SK-N-SH treated with all-trans-retinoic acid at 6 μM for 48 hours (cell line): Measurements from ENCODE around the gene IRX2.

Source experiments
- ATAC-seq: fragments of 200-7000 bp; cut with Tn5 transposase; 3 replicates; pipeline ENCODE4 v1.9.1; 2020; ENCODE audit warnings: mild to moderate bottlenecking, moderate library complexity
- ARNTL ChIP-seq: fragments of 450-650 bp; formaldehyde crosslinking; IDR thresholded peaks from 2 replicates; pipeline ENCODE4 v1.5.0; 2020; ENCODE audit warnings: low read depth, mild to moderate bottlenecking, moderate library complexity, borderline replicate concordance
- BACH2 ChIP-seq: fragments of 250-450 bp; sonication (Bioruptor Pico); IDR thresholded peaks from 2 replicates; pipeline ENCODE4 v1.9.0; 2021; ENCODE audit warnings: mild to moderate bottlenecking, borderline replicate concordance
- ESRRG ChIP-seq: fragments of 250-450 bp; sonication (Bioruptor Pico); IDR thresholded peaks from 2 replicates; pipeline ENCODE4 v1.6.1; 2021; ENCODE audit warnings: mild to moderate bottlenecking
- GLIS3 ChIP-seq: fragments of 250-450 bp; sonication (Bioruptor Pico); IDR thresholded peaks from 2 replicates; pipeline ENCODE4 v1.5.0; 2020; ENCODE audit warnings: mild to moderate bottlenecking, moderate library complexity
- OSR1 ChIP-seq: fragments of 250-450 bp; sonication (Bioruptor Pico); IDR thresholded peaks from 2 replicates; pipeline ENCODE4 v1.8.0; 2022; ENCODE audit warnings: moderate library complexity, mild to moderate bottlenecking, inconsistent platforms
- PPARA ChIP-seq: fragments of 250-450 bp; sonication (Bioruptor Pico); IDR thresholded peaks from 2 replicates; pipeline ENCODE4 v1.5.0; 2020; ENCODE audit warnings: mild to moderate bottlenecking, borderline replicate concordance
- RARB ChIP-seq: fragments of 250-450 bp; sonication (Bioruptor Pico); IDR thresholded peaks from 2 replicates; pipeline ENCODE4 v1.8.0; 2021; ENCODE audit warnings: mild to moderate bottlenecking, moderate library complexity
- TCF4 ChIP-seq: fragments of 250-450 bp; sonication (Bioruptor Pico); IDR thresholded peaks from 2 replicates; pipeline ENCODE4 v1.8.0; 2021; ENCODE audit warnings: mild to moderate bottlenecking, moderate library complexity, borderline replicate concordance
- TOX ChIP-seq: fragments of 250-450 bp; sonication (Bioruptor Pico); IDR thresholded peaks from 2 replicates; pipeline ENCODE4 v1.8.0; 2021; ENCODE audit warnings: mild to moderate bottlenecking, moderate library complexity, borderline replicate concordance
- ZFP3 ChIP-seq: fragments of 250-450 bp; sonication (Bioruptor Pico); IDR thresholded peaks from 2 replicates; pipeline ENCODE4 v1.5.0; 2020; ENCODE audit warnings: mild to moderate bottlenecking, moderate library complexity
- ZFP30 ChIP-seq: fragments of 450-650 bp; formaldehyde crosslinking; IDR thresholded peaks from 2 replicates; pipeline ENCODE4 v1.5.0; 2022; ENCODE audit warnings: mild to moderate bottlenecking, moderate library complexity
- ZNF565 ChIP-seq: fragments of 450-650 bp; formaldehyde crosslinking; conservative IDR thresholded peaks from 2 replicates; pipeline ENCODE4 v1.5.0; 2020; ENCODE audit warnings: low read depth, mild to moderate bottlenecking, moderate library complexity
- ZNF70 ChIP-seq: fragments of 450-650 bp; formaldehyde crosslinking; IDR thresholded peaks from 2 replicates; pipeline ENCODE4 v1.5.0; 2020; ENCODE audit warnings: mild to moderate bottlenecking, moderate library complexity
- ZNF8 ChIP-seq: fragments of 450-650 bp; formaldehyde crosslinking; IDR thresholded peaks from 2 replicates; pipeline ENCODE4 v1.5.0; 2020; ENCODE audit warnings: mild to moderate bottlenecking, moderate library complexity
- TF ChIP-seq, protein P1 (sequence below): fragments of 250-450 bp; sonication (Bioruptor Pico); IDR thresholded peaks from 2 replicates; pipeline ENCODE4 v1.8.0; 2021; ENCODE audit warnings: low read depth, mild to moderate bottlenecking, moderate library complexity, borderline replicate concordance
- TF ChIP-seq, protein P2 (sequence below): fragments of 250-450 bp; sonication (Bioruptor Pico); IDR thresholded peaks from 2 replicates; pipeline ENCODE4 v1.8.0; 2020; ENCODE audit warnings: mild to moderate bottlenecking, moderate library complexity, borderline replicate concordance
- TF ChIP-seq, protein P3 (sequence below): fragments of 250-450 bp; sonication (Bioruptor Pico); IDR thresholded peaks from 2 replicates; pipeline ENCODE4 v1.5.1; 2020; ENCODE audit warnings: low read depth, mild to moderate bottlenecking, moderate library complexity
- TF ChIP-seq, protein P4 (sequence below): fragments of 250-450 bp; sonication (Bioruptor Pico); IDR thresholded peaks from 2 replicates; pipeline ENCODE4 v1.5.0; 2020; ENCODE audit warnings: mild to moderate bottlenecking, moderate library complexity

The IRX2 gene

DNA sequence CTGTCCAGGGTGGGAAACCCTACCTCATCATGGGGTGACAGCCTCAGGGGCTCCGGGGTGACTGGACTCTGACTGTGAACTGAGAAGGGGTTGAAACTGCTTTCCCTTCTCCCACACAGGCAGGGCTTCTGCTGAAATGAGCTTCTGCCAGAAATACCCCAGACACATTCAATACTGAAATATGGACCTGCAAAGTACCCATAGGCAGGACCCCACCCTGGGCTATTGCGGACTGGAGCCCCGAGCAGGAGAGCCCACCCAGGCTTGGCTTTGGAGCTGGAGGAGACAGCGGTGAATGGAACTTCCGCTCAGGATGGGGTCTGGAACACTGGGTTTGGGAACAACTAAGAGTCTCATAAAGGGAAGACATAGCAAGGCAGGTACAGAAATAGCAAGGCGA lies 37.5 kb downstream of the IRX2 start:
- TF ChIP-seq ZNF8 (CRISPR knock-in tag) (no peak), GLIS3 (CRISPR knock-in tag) (no peak), ESRRG (no peak), PPARA (CRISPR knock-in tag) (no peak), ZNF70 (CRISPR knock-in tag) (no peak), ZNF565 (CRISPR knock-in tag) (no peak), RARB (no peak), ZFP3 (CRISPR knock-in tag) (no peak), TOX (CRISPR knock-in tag) (no peak), ZFP30 (CRISPR knock-in tag) (no peak), OSR1 (CRISPR knock-in tag) (no peak)
- TF ChIP-seq, protein P1, sequence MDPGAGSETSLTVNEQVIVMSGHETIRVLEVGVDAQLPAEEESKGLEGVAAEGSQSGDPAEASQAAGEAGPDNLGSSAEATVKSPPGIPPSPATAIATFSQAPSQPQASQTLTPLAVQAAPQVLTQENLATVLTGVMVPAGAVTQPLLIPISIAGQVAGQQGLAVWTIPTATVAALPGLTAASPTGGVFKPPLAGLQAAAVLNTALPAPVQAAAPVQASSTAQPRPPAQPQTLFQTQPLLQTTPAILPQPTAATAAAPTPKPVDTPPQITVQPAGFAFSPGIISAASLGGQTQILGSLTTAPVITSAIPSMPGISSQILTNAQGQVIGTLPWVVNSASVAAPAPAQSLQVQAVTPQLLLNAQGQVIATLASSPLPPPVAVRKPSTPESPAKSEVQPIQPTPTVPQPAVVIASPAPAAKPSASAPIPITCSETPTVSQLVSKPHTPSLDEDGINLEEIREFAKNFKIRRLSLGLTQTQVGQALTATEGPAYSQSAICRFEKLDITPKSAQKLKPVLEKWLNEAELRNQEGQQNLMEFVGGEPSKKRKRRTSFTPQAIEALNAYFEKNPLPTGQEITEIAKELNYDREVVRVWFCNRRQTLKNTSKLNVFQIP, result no peak
- TF ChIP-seq, protein P2, sequence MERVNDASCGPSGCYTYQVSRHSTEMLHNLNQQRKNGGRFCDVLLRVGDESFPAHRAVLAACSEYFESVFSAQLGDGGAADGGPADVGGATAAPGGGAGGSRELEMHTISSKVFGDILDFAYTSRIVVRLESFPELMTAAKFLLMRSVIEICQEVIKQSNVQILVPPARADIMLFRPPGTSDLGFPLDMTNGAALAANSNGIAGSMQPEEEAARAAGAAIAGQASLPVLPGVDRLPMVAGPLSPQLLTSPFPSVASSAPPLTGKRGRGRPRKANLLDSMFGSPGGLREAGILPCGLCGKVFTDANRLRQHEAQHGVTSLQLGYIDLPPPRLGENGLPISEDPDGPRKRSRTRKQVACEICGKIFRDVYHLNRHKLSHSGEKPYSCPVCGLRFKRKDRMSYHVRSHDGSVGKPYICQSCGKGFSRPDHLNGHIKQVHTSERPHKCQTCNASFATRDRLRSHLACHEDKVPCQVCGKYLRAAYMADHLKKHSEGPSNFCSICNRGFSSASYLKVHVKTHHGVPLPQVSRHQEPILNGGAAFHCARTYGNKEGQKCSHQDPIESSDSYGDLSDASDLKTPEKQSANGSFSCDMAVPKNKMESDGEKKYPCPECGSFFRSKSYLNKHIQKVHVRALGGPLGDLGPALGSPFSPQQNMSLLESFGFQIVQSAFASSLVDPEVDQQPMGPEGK (CRISPR knock-in tag), result no peak
- TF ChIP-seq, protein P3, sequence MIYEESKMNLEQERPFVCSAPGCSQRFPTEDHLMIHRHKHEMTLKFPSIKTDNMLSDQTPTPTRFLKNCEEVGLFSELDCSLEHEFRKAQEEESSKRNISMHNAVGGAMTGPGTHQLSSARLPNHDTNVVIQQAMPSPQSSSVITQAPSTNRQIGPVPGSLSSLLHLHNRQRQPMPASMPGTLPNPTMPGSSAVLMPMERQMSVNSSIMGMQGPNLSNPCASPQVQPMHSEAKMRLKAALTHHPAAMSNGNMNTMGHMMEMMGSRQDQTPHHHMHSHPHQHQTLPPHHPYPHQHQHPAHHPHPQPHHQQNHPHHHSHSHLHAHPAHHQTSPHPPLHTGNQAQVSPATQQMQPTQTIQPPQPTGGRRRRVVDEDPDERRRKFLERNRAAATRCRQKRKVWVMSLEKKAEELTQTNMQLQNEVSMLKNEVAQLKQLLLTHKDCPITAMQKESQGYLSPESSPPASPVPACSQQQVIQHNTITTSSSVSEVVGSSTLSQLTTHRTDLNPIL (CRISPR knock-in tag), result no peak
- TF ChIP-seq, protein P4, sequence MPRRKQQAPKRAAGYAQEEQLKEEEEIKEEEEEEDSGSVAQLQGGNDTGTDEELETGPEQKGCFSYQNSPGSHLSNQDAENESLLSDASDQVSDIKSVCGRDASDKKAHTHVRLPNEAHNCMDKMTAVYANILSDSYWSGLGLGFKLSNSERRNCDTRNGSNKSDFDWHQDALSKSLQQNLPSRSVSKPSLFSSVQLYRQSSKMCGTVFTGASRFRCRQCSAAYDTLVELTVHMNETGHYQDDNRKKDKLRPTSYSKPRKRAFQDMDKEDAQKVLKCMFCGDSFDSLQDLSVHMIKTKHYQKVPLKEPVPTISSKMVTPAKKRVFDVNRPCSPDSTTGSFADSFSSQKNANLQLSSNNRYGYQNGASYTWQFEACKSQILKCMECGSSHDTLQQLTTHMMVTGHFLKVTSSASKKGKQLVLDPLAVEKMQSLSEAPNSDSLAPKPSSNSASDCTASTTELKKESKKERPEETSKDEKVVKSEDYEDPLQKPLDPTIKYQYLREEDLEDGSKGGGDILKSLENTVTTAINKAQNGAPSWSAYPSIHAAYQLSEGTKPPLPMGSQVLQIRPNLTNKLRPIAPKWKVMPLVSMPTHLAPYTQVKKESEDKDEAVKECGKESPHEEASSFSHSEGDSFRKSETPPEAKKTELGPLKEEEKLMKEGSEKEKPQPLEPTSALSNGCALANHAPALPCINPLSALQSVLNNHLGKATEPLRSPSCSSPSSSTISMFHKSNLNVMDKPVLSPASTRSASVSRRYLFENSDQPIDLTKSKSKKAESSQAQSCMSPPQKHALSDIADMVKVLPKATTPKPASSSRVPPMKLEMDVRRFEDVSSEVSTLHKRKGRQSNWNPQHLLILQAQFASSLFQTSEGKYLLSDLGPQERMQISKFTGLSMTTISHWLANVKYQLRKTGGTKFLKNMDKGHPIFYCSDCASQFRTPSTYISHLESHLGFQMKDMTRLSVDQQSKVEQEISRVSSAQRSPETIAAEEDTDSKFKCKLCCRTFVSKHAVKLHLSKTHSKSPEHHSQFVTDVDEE (CRISPR knock-in tag), result no peak

DNA sequence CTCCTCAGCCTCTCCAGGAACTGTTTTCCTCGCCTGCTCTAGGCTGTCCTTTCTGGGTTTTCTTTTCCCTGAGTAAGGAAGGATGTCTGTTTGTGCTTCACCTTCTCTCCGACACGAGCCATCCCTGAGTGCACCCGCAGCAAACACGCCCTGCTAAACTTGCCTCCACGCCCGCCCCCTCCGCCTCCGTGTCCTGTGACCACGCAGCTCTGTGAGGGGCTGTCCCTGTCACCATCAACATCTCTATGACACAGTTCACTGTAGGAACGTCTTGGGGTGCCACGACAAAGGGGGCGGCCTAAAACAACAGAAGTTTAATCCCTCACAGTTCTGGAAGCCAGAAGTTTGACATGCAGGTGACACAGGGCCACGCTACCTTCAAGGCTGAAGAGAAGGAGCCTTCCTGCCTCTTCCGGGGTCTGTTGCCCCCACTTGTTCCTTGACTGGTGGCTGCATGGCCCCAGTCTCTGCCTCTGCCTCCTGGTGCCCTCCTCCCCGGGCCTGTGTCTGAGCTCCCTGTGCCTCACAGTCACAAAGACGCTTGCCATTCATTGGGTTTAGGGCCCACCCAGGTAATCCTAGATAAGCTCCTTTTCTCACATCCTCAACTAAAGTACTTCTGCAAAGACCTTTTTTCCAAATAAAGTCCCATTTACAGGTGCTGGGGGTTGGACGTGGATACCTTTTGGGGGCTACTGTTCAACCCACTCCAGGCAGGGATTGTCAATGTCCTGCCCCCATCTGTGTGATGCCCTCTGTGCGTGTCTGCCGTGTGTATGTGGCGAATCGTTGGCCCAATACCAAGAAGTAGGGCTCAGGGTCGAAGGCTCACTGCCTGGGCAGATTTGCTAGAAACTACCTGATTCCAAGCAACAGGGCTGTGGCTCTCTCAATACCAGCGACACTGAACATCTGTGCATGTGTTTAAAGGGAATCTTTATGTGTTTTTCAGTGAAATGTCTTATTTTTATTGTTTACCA lies 39.7 kb downstream of the IRX2 start:
- no peak for ATAC-seq
- TF ChIP-seq OSR1 (CRISPR knock-in tag) (no peak), TCF4 (CRISPR knock-in tag) (no peak), ZNF70 (CRISPR knock-in tag) (no peak), ZNF565 (CRISPR knock-in tag) (no peak), RARB (no peak), ARNTL (CRISPR knock-in tag) (no peak), ESRRG (no peak), ZFP3 (CRISPR knock-in tag) (no peak), ZNF8 (CRISPR knock-in tag) (no peak), BACH2 (CRISPR knock-in tag) (no peak)
- TF ChIP-seq, protein P4 (CRISPR knock-in tag), result no peak
- TF ChIP-seq, protein P2 (CRISPR knock-in tag), result no peak
- TF ChIP-seq, all 23 proteins: peak for 0

More for the DNA sequence above, 37.5 kb downstream of the IRX2 start:
- ATAC-seq, result no peak
